ACHN (cell line): ENCODE measurements around the gene INPP4B.
A peak's percentile ranks its signal among the peaks of the same experiment; 100 is the strongest.

Experiments used
- DNase-seq: peaks from one replicate; pipeline ENCODE4 v3.0.0-alpha.2; 2015
- in situ Hi-C: cut with HindIII; loops from 2 replicates; pipeline ENCODE4 v1.10.0; 2017; ENCODE audit warnings: low sequenced_read_pairs, low pct_ligation_motif_present, low pct_unique_long_range_greater_than_20kb

INPP4B gene

DNA sequence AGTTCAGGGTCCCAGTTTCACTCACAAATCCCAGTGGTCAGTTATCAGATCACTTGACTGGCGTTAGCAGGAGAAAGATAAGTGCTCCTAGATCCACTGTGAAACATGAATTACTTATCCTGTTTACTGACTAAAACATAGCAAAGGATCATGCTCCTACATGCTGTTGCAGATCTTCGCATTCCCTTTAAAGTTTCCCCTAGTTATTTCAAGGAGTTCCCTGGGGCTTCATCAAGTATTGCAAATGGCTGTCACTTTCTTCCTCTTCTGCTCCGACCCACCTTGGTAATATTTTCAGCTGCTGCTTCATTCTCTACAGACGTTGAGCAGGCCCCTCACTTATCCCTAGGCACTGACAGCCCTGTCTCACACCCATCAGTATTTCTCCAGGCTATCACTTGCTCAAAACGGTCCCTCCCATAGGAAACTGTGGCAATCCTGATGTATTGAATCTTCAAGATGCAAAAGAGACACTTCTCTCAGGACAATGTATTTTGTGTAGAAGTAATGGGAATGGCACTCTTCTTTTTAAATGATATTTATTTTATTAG lies 466.0 kb downstream of the INPP4B start:
- in situ Hi-C loops = no loop called here

DNA sequence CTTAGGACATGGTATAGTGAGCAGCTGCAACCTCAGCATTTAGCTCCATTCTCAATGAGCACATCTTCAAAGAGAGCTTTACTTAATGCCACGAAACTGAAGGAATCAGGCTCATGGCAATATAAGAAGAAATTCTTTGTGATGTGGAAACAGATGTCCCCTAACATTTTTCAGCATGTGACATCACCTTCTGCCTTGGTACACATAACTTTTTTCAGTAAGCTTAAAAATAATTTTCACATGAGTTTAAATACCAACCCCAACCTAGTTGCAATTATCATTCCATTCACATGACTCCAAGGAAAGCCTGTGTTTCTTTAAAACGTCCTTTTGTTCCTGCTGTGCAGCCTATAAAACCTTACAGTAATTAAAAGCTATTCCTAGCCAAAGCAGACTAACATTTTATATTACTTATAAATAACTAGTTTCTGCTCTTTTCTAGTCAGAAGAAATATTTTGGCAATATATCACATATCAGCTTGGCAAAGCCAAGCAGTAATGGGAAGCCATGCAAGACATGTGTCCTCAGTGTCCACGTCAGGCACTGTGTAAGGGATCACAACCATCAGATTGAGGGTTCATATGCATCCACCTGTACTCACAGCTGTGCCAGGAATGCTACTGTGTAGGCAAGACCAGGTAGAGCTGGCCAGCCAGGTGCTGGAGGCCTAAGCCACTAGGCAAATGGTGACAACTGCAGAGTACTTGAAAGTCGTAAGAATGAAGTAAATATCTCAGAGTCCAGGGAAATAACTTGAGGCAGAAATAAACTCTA lies 466.6 kb downstream of the INPP4B start:
- peak; percentile 35 for DNase-seq
- in situ Hi-C loops = no loop called here

More for the DNA sequence above, 466.0 kb downstream of the INPP4B start:
- no peak for DNase-seq

DNA sequence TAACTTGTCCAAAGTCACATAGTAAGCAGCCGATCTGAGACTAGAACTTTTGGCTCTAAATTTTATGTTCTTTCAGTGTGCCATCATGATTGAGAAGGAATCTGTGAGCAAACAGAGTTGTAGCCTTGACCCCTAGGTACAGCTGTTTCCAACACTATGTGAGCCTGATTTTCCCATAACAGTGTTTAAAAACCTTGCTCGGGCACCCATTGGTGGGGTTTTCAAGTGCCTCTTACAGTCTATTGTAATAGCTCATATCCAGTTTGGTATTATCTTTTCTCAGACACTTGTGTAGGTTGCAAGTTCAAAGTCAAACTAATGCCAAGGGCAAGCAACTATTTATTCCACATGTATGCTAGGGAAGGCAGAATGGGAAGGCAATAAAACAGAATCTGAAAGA lies 467.9 kb downstream of the INPP4B start:
- no peak for DNase-seq
- in situ Hi-C loops = no loop called here

- DNase-seq = no peak
- in situ Hi-C loops = no loop called here
These were observed 468.6 kb downstream of the INPP4B start for GRCh38 chr4:142377342-142378091.

GRCh38 chr4:142376204-142376603 lies 469.9 kb downstream of the INPP4B start:
- DNase-seq = no peak
- in situ Hi-C loops = no loop called here

- in situ Hi-C loops = no loop called here
- DNase-seq = no peak
These were observed 472.5 kb downstream of the INPP4B start for GRCh38 chr4:142373610-142374009.

DNA sequence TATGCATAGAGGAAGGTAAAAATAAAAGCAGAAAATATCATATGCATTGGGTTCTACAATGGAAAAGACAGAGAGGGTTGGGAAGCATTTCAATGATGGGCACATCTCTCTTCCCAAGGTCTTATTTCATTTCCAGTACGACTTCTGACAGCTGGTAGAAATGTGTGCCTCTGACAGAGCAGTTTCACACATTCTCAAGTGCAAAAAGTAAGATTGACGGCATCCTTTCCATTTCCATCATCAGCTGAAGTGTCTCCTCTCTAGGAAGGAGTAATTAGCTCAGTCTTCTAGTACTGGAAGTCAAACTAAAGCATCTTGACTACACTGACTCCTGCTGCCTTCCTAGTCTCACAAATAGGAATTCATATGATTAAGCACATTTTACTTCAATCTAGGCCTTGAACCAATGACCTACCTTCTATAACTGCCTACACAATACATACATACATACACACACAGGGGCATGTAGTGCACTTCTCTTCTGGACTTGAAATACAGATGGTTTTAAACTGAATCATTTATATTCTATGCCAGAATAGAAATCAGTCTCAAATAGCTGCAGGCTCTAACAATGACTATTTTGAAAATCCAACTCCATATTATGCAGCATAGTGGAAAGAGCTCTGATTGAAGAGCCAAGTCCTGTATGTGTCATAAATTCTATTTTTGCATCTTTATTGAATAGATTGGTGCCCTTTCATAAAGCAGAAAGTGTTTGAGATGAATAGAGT lies 473.4 kb downstream of the INPP4B start:
- DNase-seq = no peak
- in situ Hi-C loops = no loop called here

GRCh38 chr4:142369141-142369540 lies 477.0 kb downstream of the INPP4B start:
- in situ Hi-C loops = no loop called here
- no peak for DNase-seq

- no peak for DNase-seq
- in situ Hi-C loops = no loop called here
These were observed 478.5 kb downstream of the INPP4B start for GRCh38 chr4:142367418-142368180.

- no peak for DNase-seq
- in situ Hi-C loops = no loop called here
These were observed 479.3 kb downstream of the INPP4B start for GRCh38 chr4:142366769-142367181.

GRCh38 chr4:142365391-142365790 lies 480.7 kb downstream of the INPP4B start:
- in situ Hi-C loops = no loop called here
- DNase-seq = no peak

GRCh38 chr4:142363686-142364085 lies 482.4 kb downstream of the INPP4B start:
- in situ Hi-C loops = no loop called here
- no peak for DNase-seq

- in situ Hi-C loops = no loop called here
- DNase-seq = no peak
These were observed 484.1 kb downstream of the INPP4B start for GRCh38 chr4:142361981-142362380.

DNA sequence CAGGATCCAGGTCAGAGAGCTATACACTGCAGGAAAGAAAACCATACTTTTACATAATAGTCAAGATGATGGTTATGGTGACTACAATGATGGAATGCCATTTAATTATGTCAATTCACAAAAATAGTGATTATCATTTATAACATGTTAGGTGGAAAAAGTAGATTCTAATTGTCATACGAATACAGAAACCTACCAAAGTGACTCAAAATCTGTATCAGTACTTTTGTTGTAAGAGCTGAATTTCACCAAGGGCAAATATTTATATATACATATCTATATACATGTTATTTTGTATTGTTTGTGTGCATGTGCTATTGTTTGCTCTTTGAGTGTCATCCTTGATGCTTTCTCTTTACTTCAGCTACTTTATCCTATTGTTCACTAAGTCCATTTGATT lies 485.4 kb downstream of the INPP4B start:
- in situ Hi-C loops = no loop called here

DNA sequence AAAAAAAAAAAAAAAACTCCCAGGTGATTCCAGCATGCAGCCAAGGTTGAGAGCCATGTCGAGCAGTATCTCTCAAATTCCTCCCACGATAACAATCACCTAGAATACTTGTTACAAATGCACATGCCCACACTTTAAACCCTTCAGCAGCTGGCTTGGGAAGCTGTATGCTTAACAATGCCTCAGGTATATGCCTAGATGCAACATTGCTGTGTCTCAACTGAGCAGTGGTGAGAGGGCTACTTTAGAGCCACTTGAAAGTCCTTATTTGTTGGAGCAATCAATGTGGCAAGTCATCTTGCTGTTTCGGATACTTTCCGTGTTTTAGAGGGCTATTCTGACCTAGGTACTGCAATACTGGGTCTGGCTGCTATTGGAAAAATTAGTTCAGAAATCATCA lies 487.4 kb downstream of the INPP4B start:
- no peak for DNase-seq
- in situ Hi-C loops = no loop called here

More for the DNA sequence above, 485.4 kb downstream of the INPP4B start:
- DNase-seq = no peak

DNA sequence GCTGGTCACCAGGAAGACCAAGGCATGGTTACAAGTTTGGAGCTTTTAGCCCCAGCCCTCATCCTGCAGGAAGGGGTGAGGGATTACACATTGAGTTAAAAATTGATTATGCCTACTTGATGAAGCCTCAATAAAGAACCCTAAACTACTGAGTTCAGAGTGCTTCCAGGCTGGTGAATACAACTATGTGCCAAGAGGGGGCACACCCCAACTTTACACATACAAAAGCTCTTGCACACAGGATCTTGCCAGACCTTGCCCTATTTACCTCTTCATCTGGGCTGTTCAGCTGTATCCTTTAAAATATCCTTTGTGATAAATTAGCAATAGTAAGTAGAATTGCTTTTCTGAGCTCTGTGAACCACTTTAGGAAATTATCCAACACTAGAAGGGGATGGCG lies 489.3 kb downstream of the INPP4B start:
- in situ Hi-C loops = no loop called here
- DNase-seq = no peak

DNA sequence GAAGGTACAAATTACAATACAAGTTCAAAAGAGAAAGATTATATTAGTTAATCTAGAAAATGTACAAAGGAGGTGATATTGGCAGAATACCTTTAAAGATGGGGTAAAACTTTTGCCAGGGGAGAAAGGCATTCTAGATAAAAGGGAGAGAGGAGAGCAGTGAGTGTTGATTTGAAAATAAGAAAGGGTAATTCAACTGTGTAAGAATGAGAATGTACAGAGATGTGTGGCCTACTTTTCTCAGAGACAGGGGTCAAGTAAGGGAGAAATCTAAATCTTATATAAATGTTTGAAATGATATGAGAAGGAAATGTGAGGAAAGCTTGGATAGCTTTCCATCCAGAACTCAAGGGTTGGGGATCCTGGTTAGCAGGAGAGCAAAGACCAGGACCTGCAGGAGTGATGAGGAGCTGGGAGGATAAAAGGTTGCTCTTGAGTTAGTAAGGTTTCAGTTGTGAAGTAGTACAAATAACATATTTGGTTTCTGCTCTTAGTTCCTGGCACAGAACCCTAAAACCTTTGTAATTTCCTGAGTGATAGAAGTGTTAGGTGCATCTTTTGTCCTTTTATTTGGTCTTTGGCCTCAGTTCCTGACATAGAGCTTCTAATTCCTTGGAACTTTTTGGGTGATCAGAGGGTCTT lies 489.9 kb downstream of the INPP4B start:
- DNase-seq = no peak
- in situ Hi-C loops = no loop called here

DNA sequence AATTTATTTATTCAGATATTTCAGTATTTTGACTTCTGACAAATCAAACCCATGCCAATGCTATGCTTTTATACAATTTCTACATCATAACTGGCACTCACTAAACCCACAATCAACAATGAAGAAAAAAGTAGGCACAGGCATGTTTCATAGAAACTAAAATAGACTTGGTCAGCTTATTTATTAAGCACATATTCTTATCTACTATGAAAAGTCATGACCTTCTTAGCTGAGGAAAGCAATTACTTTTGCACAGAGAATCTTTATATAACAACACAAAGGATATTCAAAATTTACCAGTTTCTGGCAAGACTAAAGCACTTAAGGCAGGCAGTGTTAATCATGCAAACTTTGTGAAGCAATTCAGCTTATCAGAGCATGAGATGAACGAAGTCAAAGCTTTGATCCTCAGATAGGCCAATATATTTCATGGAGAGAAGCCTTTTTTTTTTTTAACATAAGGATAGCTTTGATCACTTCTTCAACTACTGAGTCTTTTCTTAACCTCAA lies 490.6 kb downstream of the INPP4B start:
- no peak for DNase-seq
- in situ Hi-C loops = no loop called here
